Sigmoid colon (tissue), 7 donors: ENCODE results near the gene IFITM2. TPM values are rescaled to one million over a fixed set of nuclear protein-coding genes. Genes with fewer than 3 reads are reported as not detected.
"Not testable (repeated sequence)": the region's sequence is repeated elsewhere in the genome, so short reads cannot be mapped to it uniquely, and the experiment has no call there.

ENCODE experiments used
- DNase-seq: peaks from one replicate; pipeline ENCODE4 v3.0.0-alpha.2; 2019
- H3K27ac ChIP-seq, 4 donors: fragments of 200-600 bp; sonication (generic); one replicate each; pipeline ENCODE4 v1.5.1; 2016 to 2019; ENCODE audit warnings: mild to moderate bottlenecking in 1 of 4
- H3K27me3 ChIP-seq, 3 donors: fragments of 200-600 bp; sonication (generic); one replicate each; pipeline ENCODE4 v1.5.1; 2019; ENCODE audit warnings: mild to moderate bottlenecking in 1 of 3
- H3K36me3 ChIP-seq, 4 donors: fragments of 200-600 bp; sonication (generic); one replicate each; pipeline ENCODE4 v1.5.1; 2016 to 2019
- H3K4me1 ChIP-seq, 4 donors: fragments of 200-600 bp; sonication (generic); one replicate each; pipeline ENCODE4 v1.5.1; 2017 to 2019
- H3K4me3 ChIP-seq, 4 donors: fragments of 200-600 bp; sonication (generic); one replicate each; pipeline ENCODE4 v1.5.1; 2017 to 2019; ENCODE audit warnings: mild to moderate bottlenecking in 2 of 4, moderate library complexity in 1 of 4
- H3K9me3 ChIP-seq, 4 donors: fragments of 200-600 bp in 3 of 4; sonication (generic) in 3 of 4; one replicate each; pipeline versions ENCODE4 v1.5.1 to v1.6.1; 2013 to 2019
- EP300 ChIP-seq, 4 donors: sonication (generic); formaldehyde crosslinking; IDR thresholded peaks; one replicate each; pipeline ENCODE4 v1.6.1; 2017; ENCODE audit warnings: antibody characterized with exemption in 4 of 4
- POLR2A ChIP-seq, 2 donors: fragments of 450-650 bp; IDR thresholded peaks; one replicate each; pipeline ENCODE4 v1.6.1; 2016; ENCODE audit warnings: antibody characterized with exemption in 2 of 2, mild to moderate bottlenecking in 2 of 2, moderate library complexity in 2 of 2
- POLR2AphosphoS5 ChIP-seq, 4 donors: sonication (generic); formaldehyde crosslinking; IDR thresholded peaks; one replicate each; pipeline ENCODE4 v1.6.1; 2017; ENCODE audit warnings: antibody characterized with exemption in 4 of 4
- WGBS, 2 donors: extraction: QIAGEN DNeasy Blood & Tissue Kit; methylation state at CpG; one replicate each; pipeline ENCODE4 v1.1.7; 2013; 5-methylcytosine and 5-hydroxymethylcytosine counted together
- intact Hi-C: fragments of 100-400 bp; cut with DNase I; formaldehyde crosslinking; loops from one replicate; pipeline ENCODE4 v1.15.1; 2023
- polyA plus RNA-seq, 3 donors: library from polyadenylated mRNA; stranded (reverse); fragments of 200-250 nt; gene quantifications; one replicate each; pipeline ENCODE4 v1.2.3, GENCODE V29; 2013
- total RNA-seq, 4 donors: library from RNA; depleted of rRNA; stranded (reverse); fragments of >200 nt; gene quantifications; one replicate each; pipeline ENCODE4 v1.1.0, GENCODE V29; 2016
- TF ChIP-seq, protein P1 (sequence below), 4 experiments: fragments of 450-650 bp in 3 of 4; fragments of 200-600 bp in 1 of 4; IDR thresholded peaks; one replicate each; pipeline ENCODE4 v1.5.1; 2016 to 2019; ENCODE audit warnings: antibody characterized with exemption in 4 of 4, mild to moderate bottlenecking in 3 of 4, moderate library complexity in 2 of 4
- donor health status: healthy with polysubstance abuse.
- donor health status: Bipolar disorder and iron deficiency.
- donor health status: healthy.

IFITM2 gene
- total and polyA plus RNA-seq, 7 donors = 73.3 to 461 (median 161) TPM

DNA sequence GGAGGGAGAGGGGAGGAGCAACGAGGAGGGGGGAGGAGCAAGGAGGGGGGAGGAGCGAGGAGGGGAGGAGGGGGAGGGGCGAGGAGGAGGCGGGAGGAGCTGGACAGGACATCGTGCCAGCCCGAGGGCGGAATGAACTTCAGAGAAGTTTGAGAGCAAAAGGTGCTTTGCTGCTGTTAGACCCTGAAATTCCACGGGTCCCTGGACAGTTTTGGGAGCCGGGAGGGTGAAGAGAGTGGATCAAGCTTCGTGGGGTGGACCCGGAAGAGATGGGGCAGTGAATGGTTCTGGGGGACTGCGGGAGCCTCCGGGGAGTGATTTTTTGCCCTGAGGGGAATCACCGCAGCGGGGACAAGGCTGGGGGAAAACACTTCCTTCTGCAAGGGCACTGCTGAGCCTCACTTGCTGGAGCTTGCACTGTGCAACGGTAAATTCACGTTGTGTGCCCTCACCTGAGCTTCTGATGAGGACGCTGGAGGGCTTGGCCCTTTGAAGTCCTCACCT, 40.1 kb upstream of the IFITM2 start:
- Histone ChIP-seq H3K36me3 (no peaks in the 10 kb centered on the region), H3K4me1 (no peaks in the 10 kb centered on the region), H3K27me3 (peaks cover 3 to 27% (median 8%) of the 10 kb centered on the region in 3 donors), H3K9me3 (peaks cover 0 to 3% (median 0%) of the 10 kb centered on the region in 4 donors), H3K27ac (peak overlapping the region; percentile 45 to 66 (median 60)), H3K4me3 (peak overlapping the region in 3 of 4 donors; percentile 6 to 38 (median 33))
- 37 to 38% methylated on average over 18 of the region's 18 CpGs for WGBS, 2 donors
- DNase-seq = peak; percentile 84
- TF ChIP-seq EP300 (IDR thresholded peaks at IDR 0.05) (no peak), POLR2AphosphoS5 (IDR thresholded peaks at IDR 0.05) (peak in 3 of 4 donors; percentile 32 to 50 (median 41))
- TF ChIP-seq, protein P1, sequence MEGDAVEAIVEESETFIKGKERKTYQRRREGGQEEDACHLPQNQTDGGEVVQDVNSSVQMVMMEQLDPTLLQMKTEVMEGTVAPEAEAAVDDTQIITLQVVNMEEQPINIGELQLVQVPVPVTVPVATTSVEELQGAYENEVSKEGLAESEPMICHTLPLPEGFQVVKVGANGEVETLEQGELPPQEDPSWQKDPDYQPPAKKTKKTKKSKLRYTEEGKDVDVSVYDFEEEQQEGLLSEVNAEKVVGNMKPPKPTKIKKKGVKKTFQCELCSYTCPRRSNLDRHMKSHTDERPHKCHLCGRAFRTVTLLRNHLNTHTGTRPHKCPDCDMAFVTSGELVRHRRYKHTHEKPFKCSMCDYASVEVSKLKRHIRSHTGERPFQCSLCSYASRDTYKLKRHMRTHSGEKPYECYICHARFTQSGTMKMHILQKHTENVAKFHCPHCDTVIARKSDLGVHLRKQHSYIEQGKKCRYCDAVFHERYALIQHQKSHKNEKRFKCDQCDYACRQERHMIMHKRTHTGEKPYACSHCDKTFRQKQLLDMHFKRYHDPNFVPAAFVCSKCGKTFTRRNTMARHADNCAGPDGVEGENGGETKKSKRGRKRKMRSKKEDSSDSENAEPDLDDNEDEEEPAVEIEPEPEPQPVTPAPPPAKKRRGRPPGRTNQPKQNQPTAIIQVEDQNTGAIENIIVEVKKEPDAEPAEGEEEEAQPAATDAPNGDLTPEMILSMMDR (IDR thresholded peaks at IDR 0.05) = no peak
- intact Hi-C loops = no loop called here

DNA sequence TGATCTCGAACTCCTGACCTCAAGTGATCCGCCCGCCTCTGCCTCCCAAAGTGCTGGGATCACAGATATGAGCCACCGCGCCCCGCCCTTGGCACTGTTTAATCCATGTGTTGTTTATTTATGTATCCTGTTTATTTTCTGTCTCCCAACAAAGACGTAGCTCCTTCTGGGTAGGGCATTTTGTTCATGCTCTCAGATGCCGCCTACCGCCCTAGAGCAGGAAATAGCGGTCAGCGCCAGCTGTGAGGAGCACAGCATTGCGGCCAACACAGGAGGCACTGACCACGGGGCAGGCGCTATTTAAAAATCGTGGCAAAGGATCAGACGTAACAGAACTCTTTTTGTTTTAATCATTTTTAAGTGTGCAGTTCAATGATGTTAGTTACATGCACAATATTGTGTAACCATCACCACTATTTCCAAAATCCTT, 38.9 kb upstream of the IFITM2 start:
- H3K4me1 ChIP-seq, intact Hi-C loops, H3K9me3 ChIP-seq, H3K36me3 ChIP-seq: not testable (repeated sequence)
- Histone ChIP-seq H3K4me3 (peak overlapping the region in 2 of 4 donors; percentile 33 to 38), H3K27ac (peak overlapping the region; percentile 45 to 66 (median 60)), H3K27me3 (peaks cover 3 to 27% (median 8%) of the 10 kb centered on the region in 3 donors)
- TF ChIP-seq POLR2AphosphoS5 (IDR thresholded peaks at IDR 0.05) (peak in 2 of 4 donors; percentile 15 to 44), EP300 (IDR thresholded peaks at IDR 0.05) (peak in 2 of 4 donors; percentile 31 to 63)
- peak; percentile 83 for DNase-seq
- 35 to 39% methylated on average over 16 of the region's 16 CpGs for WGBS, 2 donors

DNA sequence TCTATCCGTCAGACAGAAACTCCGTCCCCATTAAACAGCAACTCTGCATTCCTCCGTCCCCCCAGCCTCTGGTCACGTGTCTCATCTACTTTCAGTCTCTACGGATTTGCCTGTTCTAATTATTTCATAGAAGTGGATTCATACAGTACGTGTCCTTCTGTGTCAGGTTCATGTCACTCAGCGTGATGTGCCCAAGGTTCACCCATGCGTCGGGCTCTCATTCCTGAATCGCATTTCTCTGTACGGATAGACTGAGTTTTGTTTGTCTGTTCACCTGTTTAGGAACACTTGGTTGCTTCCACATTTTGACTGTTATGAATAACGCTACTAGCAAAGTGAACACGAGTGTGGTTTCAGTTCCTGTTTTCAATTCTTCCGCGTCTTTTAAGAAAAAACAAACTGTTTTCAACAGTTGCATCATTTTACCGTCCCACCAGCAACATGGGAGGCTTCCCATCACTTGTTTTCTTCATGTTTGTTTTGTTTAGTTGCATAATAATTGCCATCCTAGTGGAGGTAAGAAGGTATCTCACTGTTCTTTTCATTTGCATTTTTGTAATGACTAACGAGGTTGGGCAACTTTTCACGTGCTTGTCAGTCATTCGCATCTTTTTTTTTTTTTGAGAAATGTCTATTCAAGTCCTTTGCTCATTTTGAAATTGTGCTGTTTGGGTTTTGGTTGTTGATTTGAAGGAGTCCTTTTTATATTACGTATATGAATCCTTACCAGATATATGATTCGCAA, 38.3 kb upstream of the IFITM2 start:
- DNase-seq = no peak
- intact Hi-C loops = no loop called here
- H3K4me3 ChIP-seq = peak overlapping the region in 1 of 4 donors; percentile 38

DNA sequence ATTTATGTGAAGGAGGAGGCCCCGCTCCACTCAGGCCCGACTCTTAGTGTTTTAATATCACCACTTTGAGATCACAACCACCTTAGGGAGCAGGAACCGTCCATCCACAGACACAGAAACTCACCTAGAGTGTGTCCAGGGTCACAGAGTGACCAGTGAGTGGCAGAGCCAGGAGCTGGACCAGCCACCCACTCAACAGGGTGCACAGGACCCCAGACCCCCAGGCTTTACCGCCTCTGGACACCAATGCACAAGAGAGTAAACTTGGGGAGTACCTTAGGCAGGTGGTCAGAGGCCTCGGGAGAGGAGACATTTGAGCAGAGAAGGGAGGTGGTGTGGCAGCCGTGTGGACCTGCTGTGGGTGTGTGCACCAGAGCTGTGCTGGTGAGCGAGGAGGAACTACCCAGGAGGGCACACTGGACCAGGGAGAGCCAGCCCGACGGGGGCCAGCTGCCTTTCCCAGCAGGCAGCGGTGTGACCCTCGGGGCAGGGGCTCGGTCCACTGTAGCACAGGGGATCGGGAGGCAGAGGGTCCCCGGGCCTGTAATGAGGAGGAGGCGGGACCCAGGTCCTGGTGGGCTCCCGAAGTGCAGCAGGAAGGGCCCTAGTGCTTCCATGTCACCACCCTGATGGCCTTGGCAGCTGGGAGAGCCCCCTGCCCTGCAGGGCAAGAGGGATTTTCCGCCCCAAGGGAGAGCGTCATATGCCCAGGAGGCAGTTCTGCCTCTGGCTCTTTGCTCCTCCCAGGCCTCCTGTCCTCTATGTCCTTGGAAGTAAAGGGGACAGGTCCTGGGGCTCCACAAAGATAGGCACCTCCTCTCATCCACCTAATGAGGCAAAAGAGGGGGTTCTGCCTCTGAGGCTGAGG, 36.9 kb upstream of the IFITM2 start:
- peak overlapping the region in 3 of 4 donors; percentile 19 to 66 (median 29) for H3K27ac ChIP-seq
- peaks cover 3 to 27% (median 8%) of the 10 kb centered on the region in 3 donors for H3K27me3 ChIP-seq
- no peaks in the 10 kb centered on the region for H3K4me1 ChIP-seq
- 82 to 88% methylated on average over 18 of the region's 18 CpGs for WGBS, 2 donors
- no peak overlapping the region for H3K4me3 ChIP-seq
- DNase-seq = no peak
- no peaks in the 10 kb centered on the region for H3K36me3 ChIP-seq
- TF ChIP-seq, protein P1 (IDR thresholded peaks at IDR 0.05) = no peak
- TF ChIP-seq POLR2AphosphoS5 (IDR thresholded peaks at IDR 0.05) = no peak
- TF ChIP-seq EP300 (IDR thresholded peaks at IDR 0.05) = no peak
- no peak for TF ChIP-seq POLR2A (IDR thresholded peaks at IDR 0.05)
- intact Hi-C loops = no loop called here
- peaks cover 0 to 3% (median 0%) of the 10 kb centered on the region in 4 donors for H3K9me3 ChIP-seq

More for the DNA sequence above, 38.3 kb upstream of the IFITM2 start:
- Histone ChIP-seq H3K9me3 (peaks cover 0 to 3% (median 0%) of the 10 kb centered on the region in 4 donors), H3K27ac (peak overlapping the region in 3 of 4 donors; percentile 39 to 66 (median 62)), H3K4me1 (no peaks in the 10 kb centered on the region), H3K27me3 (peaks cover 3 to 27% (median 8%) of the 10 kb centered on the region in 3 donors), H3K36me3 (no peaks in the 10 kb centered on the region)
- peak in 3 of 4 donors; percentile 4 to 73 (median 68) for TF ChIP-seq EP300 (IDR thresholded peaks at IDR 0.05)
- TF ChIP-seq POLR2AphosphoS5 (IDR thresholded peaks at IDR 0.05) = peak in 3 of 4 donors; percentile 23 to 58 (median 38)
- no peak for TF ChIP-seq POLR2A (IDR thresholded peaks at IDR 0.05)
- 39 to 66% methylated on average over 21 of the region's 21 CpGs for WGBS, 2 donors

DNA sequence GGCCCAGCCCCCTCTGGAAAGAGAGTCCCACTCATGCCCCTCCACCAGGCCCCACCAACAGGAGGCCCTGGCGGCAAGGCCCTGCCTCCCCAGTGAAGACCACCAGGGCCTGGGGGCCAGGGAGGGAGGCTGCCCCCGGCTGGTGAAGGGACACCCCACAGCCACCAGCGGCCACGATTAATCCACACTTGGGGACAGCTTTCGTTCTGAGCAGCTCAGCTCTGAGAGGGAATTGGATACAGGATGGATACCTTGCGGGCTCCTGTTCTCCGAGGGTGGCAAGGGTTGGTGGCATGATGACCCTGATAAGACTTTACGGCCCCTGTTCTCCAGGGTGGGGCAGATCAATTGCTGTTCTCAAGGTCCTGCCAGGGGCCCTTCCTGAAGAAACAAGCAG, 36.3 kb upstream of the IFITM2 start:
- no peak for TF ChIP-seq EP300 (IDR thresholded peaks at IDR 0.05)
- TF ChIP-seq, protein P1 (IDR thresholded peaks at IDR 0.05) = no peak
- no peak for TF ChIP-seq POLR2A (IDR thresholded peaks at IDR 0.05)
- no peak for TF ChIP-seq POLR2AphosphoS5 (IDR thresholded peaks at IDR 0.05)
- no peaks in the 10 kb centered on the region for H3K4me1 ChIP-seq
- no peaks in the 10 kb centered on the region for H3K9me3 ChIP-seq
- intact Hi-C loops = no loop called here
- H3K36me3 ChIP-seq = no peaks in the 10 kb centered on the region
- H3K4me3 ChIP-seq = no peak overlapping the region
- WGBS, 2 donors = 44 to 69% methylated on average over 8 of the region's 8 CpGs
- peaks cover 3 to 27% (median 8%) of the 10 kb centered on the region in 3 donors for H3K27me3 ChIP-seq
- no peak for DNase-seq
- no peak overlapping the region for H3K27ac ChIP-seq
